Measurements from ENCODE around the gene GSG1L.

The GSG1L gene

DNA sequence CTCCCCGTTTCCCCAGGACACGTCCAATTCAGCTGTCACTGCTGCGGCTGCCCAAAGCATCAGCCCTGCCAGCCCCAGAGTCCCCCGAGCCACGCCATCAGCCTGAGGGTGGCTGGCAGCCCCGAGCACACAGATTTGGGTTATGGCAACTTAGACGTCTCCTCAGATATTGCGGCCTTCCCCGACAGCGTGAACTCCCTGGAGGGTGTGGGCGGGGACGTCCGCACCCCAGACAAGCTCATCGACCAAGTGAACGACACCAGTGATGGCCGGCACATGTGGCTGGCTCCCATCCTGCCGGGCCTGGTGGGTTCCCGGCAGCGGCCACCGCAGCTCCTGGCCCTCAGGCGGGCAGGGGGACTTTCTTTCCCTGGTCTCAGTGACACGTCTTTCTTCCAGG lies 288.7 kb downstream of the GSG1L start:
- no peak overlapping the region for H3K4me3 ChIP-seq (ENCODE audit: low read depth, low read length)
- TF ChIP-seq CTCF (IDR thresholded peaks at IDR 0.05; ENCODE audit: insufficient read depth, low read depth, low read length, missing control alignments), result no peak
- DNase-seq (ENCODE audit: low read depth), result no peak

GRCh38 chr16:27773344-27773743 lies 290.2 kb downstream of the GSG1L start:
- no peak for TF ChIP-seq CTCF (IDR thresholded peaks at IDR 0.05; ENCODE audit: insufficient read depth, low read depth, low read length, missing control alignments)
- DNase-seq (ENCODE audit: low read depth), result no peak
- H3K4me3 ChIP-seq (ENCODE audit: low read depth, low read length), result no peak overlapping the region

DNA sequence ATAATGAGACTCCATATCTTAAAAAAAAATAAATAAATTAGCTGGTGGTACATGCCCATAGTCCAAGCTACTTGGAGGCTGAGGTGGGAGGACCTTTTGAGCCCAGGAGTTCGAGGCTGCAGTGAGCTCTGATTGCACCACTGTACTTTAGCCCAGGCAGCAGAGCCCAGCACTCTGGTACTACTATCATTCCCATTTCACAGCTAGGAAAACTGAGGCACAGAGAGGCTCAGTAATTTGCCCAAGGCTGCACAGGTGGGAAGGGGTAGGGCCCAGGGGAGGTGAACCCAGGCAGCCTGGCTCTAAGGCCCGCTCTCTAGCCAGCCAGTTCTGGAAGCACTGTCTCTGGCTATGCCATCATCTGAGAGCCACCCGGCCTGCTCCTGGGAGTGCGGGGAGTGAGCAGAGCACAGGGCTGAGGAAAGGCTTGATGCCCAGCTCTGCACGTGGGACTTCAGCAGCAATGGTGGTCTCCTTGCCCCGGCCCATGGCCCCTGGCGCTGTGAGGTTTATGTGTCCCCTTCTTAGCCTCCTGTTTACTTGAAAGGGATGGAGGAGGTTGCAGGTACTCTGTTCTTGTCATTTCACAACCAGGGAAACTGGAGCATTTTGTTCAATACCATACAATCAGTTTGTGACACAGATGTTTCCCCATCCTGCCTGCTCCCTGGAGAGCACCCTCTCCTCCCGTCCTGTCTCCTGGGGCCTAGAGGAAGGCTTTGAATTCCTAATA lies 291.3 kb downstream of the GSG1L start:
- no peak overlapping the region for H3K4me3 ChIP-seq (ENCODE audit: low read depth, low read length)
- TF ChIP-seq CTCF (IDR thresholded peaks at IDR 0.05; ENCODE audit: insufficient read depth, low read depth, low read length, missing control alignments), result no peak
- DNase-seq (ENCODE audit: low read depth), result no peak

GRCh38 chr16:27771201-27771910 lies 292.2 kb downstream of the GSG1L start:
- DNase-seq (ENCODE audit: low read depth), result no peak
- no peak for TF ChIP-seq CTCF (IDR thresholded peaks at IDR 0.05; ENCODE audit: insufficient read depth, low read depth, low read length, missing control alignments)
- H3K4me3 ChIP-seq (ENCODE audit: low read depth, low read length), result no peak overlapping the region

- DNase-seq (ENCODE audit: low read depth), result no peak
- TF ChIP-seq CTCF (IDR thresholded peaks at IDR 0.05; ENCODE audit: insufficient read depth, low read depth, low read length, missing control alignments), result no peak
- no peak overlapping the region for H3K4me3 ChIP-seq (ENCODE audit: low read depth, low read length)
Measured at GRCh38 chr16:27770271-27771196, 293.0 kb downstream of the GSG1L start.

DNA sequence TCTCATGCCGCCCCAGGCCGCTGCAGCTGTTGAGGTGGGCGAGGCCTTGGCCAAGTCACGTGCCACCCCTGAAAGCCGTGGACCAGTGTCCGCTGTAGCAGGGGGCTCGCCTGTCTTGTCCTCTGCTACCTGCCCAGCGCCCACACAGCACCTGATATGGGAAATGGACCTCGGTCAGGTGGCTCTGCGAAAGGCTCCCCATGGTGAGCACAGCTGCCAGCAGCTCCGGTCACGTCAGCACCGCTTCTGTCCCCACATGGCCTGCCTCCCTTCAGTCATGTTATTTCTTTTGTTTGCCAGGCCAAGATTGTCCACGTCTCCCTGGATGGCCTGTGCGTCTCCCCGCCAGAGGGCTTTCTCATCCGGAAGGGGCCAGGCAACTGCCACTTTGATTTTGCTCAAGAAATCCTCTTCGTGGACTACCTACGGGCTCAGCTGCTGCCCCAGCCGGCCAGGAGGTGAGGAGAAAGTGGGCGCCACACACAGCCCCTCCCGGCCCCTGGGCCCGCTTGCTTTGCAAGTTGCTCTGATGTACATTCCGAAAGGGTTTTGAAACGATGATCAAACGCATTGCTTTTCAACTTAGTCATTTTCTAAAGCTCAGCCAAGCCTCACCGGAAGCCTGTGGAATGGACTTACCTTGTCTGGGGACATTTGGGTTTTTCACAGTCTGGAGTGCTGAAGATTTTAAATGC lies 293.8 kb downstream of the GSG1L start:
- TF ChIP-seq CTCF (IDR thresholded peaks at IDR 0.05; ENCODE audit: insufficient read depth, low read depth, low read length, missing control alignments), result no peak
- no peak overlapping the region for H3K4me3 ChIP-seq (ENCODE audit: low read depth, low read length)
- DNase-seq (ENCODE audit: low read depth), result no peak

Measured in GM12865 (cell line).